ENCODE measurements around the gene TMEM191C. TPM values are rescaled to one million over a fixed set of nuclear protein-coding genes. Genes with fewer than 3 reads are reported as not detected.
"Not testable (repeated sequence)": the region's sequence is repeated elsewhere in the genome, so short reads cannot be mapped to it uniquely, and the experiment has no call there.

TMEM191C gene
- total RNA-seq, 2 donors from 2014 or later: 0.33 TPM; not detected in 1

- H3K27me3 ChIP-seq; H3K4me3 ChIP-seq; H3K27ac ChIP-seq; H3K9me3 ChIP-seq; ATAC-seq; intact Hi-C loops (cut with DNase I); H3K36me3 ChIP-seq (replicated peaks in 1 of 2; ENCODE audit: insufficient read depth in 1 of 2, low read depth in 2 of 2); H3K4me1 ChIP-seq: not testable (repeated sequence)
- DNase-seq: peak in 2 of 4 donors; percentile 28 to 52
- 15% methylated on average over 21 of the region's 87 CpGs; no CpG with 5 or more reads in 1 of the 2 donors for WGBS, 2 donors
These were observed 2.2 kb downstream of the TMEM191C start for GRCh38 chr22:21469097-21469994.

GRCh38 chr22:21472984-21473383 is 5.8 kb downstream of the TMEM191C start:
- no CpG with 5 or more reads among the region's 11 CpGs for WGBS, 2 donors
- H3K4me3 ChIP-seq; H3K9me3 ChIP-seq; ATAC-seq; DNase-seq; H3K36me3 ChIP-seq (replicated peaks in 1 of 2; ENCODE audit: insufficient read depth in 1 of 2, low read depth in 2 of 2); H3K27me3 ChIP-seq; H3K27ac ChIP-seq; intact Hi-C loops (cut with DNase I); H3K4me1 ChIP-seq: not testable (repeated sequence)

- H3K36me3 ChIP-seq (replicated peaks in 1 of 2; ENCODE audit: insufficient read depth in 1 of 2, low read depth in 2 of 2); intact Hi-C loops (cut with DNase I); H3K4me3 ChIP-seq; H3K27ac ChIP-seq; H3K4me1 ChIP-seq; ATAC-seq; H3K27me3 ChIP-seq; H3K9me3 ChIP-seq; DNase-seq: not testable (repeated sequence)
- WGBS, 2 donors: no CpG with 5 or more reads among the region's 13 CpGs
These were observed 6.5 kb downstream of the TMEM191C start for GRCh38 chr22:21473664-21474063.

GRCh38 chr22:21484039-21484438 is 16.9 kb downstream of the TMEM191C start:
- intact Hi-C loops (cut with DNase I); DNase-seq; H3K36me3 ChIP-seq (replicated peaks in 1 of 2; ENCODE audit: insufficient read depth in 1 of 2, low read depth in 2 of 2); H3K4me1 ChIP-seq; H3K27ac ChIP-seq; ATAC-seq; H3K9me3 ChIP-seq; H3K4me3 ChIP-seq; H3K27me3 ChIP-seq: not testable (repeated sequence)
- WGBS, 2 donors: 84 to 90% methylated on average over 2 to 7 of the region's 14 CpGs

GRCh38 chr22:21487723-21488122 is 20.5 kb downstream of the TMEM191C start:
- intact Hi-C loops (cut with DNase I); H3K27me3 ChIP-seq; DNase-seq; H3K27ac ChIP-seq; ATAC-seq; H3K4me1 ChIP-seq; H3K36me3 ChIP-seq (replicated peaks in 1 of 2; ENCODE audit: insufficient read depth in 1 of 2, low read depth in 2 of 2); H3K9me3 ChIP-seq; H3K4me3 ChIP-seq: not testable (repeated sequence)
- no CpG with 5 or more reads among the region's 17 CpGs for WGBS, 2 donors

DNA sequence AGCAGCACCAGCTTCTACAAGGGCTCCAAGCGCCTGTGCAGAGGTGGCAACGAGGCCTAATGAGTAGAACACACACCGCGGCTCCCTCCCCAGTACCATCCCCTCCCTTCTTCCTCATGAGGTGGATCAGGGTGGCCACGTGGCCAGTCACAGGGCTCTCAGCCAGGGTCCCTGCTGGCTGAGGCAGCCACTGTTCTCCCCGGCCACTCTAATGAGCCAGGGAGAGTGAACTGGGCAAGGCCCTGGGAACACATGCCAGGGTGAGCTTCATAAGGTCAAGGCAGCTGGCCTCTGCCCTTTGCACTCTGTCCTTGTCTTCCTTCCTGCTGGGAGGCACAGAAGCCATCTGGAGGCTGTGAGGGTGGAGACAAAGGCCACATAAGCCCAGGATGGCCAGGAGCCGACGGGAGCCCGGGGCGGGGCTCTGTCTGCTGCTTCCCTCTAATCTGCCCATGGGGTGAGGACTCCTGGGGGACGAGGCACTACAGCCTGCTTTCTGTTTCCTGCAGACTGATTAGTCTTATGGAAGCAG is 22.0 kb downstream of the TMEM191C start:
- intact Hi-C loops (cut with DNase I); ATAC-seq; H3K27ac ChIP-seq; H3K27me3 ChIP-seq; H3K4me3 ChIP-seq; H3K9me3 ChIP-seq; H3K4me1 ChIP-seq; H3K36me3 ChIP-seq (replicated peaks in 1 of 2; ENCODE audit: insufficient read depth in 1 of 2, low read depth in 2 of 2); DNase-seq: not testable (repeated sequence)
- WGBS, 2 donors: no CpG with 5 or more reads among the region's 11 CpGs

GRCh38 chr22:21490556-21490955 is 23.4 kb downstream of the TMEM191C start:
- H3K27me3 ChIP-seq; H3K4me3 ChIP-seq; DNase-seq; ATAC-seq; H3K4me1 ChIP-seq; H3K9me3 ChIP-seq; intact Hi-C loops (cut with DNase I); H3K36me3 ChIP-seq (replicated peaks in 1 of 2; ENCODE audit: insufficient read depth in 1 of 2, low read depth in 2 of 2); H3K27ac ChIP-seq: not testable (repeated sequence)
- 95% methylated on average over 4 of the region's 6 CpGs; no CpG with 5 or more reads in 1 of the 2 donors for WGBS, 2 donors

DNA sequence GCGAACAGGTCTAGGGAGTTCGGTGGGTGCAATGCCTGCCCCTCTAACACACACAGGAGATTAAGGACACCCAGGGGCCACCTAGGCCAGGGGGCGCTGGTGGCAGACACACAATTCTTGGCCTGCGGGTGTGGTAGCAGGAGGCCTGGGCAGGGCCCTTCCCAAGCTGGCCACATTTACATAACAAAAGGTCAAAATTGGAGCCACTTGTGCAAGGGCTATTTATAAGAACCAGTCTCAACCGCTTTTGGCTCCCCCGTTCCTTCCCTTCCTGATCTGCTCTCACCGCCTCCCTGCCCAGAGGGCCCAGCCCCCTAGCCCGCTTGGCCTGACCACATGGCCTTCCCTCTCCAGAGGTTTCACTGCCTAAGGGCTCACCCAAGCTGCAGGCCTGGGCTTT is 25.1 kb downstream of the TMEM191C start:
- H3K27ac ChIP-seq; H3K36me3 ChIP-seq (replicated peaks in 1 of 2; ENCODE audit: insufficient read depth in 1 of 2, low read depth in 2 of 2); H3K27me3 ChIP-seq; DNase-seq; H3K9me3 ChIP-seq; H3K4me3 ChIP-seq; ATAC-seq; intact Hi-C loops (cut with DNase I); H3K4me1 ChIP-seq: not testable (repeated sequence)
- no CpG with 5 or more reads among the region's 8 CpGs for WGBS, 2 donors

DNA sequence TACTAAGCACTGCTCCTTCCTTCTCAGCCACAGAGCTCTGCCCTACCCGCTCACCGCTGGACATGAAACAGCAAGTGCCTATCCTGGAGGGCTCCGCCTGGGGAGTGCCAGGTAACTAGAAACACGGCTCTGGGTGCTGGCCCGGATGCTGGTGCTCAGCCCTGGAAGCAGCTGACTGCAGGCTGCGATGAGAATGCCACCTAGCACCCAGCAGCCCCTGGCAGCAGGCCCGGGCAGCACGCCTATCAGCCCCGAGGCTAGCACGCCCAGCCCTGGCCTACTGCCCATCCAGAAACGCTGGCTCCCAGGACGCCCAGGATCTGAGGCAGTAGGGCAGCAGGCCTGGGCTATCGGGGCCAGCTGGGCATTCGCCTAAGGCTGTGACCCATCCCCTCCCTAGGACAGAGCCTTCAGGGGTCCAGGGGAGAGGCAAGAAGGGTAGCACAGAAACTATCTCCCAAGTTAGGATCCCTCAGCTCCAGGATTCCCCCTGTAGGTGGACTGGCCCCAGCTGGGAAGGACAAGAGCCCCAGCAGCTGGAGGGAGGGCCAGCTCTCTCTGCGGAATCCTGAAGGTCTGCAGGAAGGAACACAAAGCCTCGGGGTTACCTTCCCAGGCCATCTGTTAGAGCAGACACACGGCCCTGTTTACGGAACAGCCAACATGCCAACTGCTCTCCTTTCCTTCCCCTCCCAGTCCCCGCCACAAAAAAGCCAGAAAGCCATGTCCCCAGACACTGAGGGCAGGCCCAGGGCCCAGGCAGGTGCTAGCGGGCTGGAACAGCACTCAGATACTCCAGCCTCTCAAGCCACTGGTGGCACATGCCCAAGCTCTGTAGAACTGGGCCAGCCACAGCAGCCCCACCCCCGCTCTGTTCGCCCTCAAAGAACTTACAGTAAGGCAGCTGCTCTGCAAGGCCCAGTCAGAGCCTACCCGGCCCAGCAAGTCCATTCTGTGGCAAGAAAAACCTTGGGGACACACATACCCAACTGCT is 26.9 kb downstream of the TMEM191C start:
- H3K9me3 ChIP-seq; H3K4me1 ChIP-seq; intact Hi-C loops (cut with DNase I); H3K27ac ChIP-seq; DNase-seq; H3K36me3 ChIP-seq (replicated peaks in 1 of 2; ENCODE audit: insufficient read depth in 1 of 2, low read depth in 2 of 2); H3K27me3 ChIP-seq; H3K4me3 ChIP-seq: not testable (repeated sequence)
- peak; percentile 93 for ATAC-seq
- WGBS, 2 donors: no CpG with 5 or more reads among the region's 23 CpGs

DNA sequence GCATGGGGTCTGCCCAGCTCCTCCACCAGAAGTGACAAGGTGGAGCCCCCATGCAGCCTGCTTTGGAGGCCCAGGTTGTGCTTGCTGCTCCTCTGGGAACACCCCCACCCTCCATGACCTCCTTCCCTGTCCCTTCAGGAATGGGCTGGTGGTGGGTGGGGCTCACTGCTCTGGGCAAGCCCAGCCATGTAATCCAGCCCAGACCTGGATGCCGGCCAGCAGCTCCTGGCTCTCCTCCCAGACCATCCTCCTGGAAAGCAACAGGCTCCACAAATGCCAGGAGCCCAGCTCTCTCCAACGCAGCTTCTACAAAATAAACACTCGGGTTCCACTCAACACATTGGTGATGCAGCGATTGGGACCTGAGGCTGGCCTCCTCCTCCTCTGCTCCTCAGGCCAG is 30.8 kb downstream of the TMEM191C start:
- H3K4me3 ChIP-seq; DNase-seq; H3K36me3 ChIP-seq (replicated peaks in 1 of 2; ENCODE audit: insufficient read depth in 1 of 2, low read depth in 2 of 2); H3K9me3 ChIP-seq; H3K4me1 ChIP-seq; H3K27me3 ChIP-seq; intact Hi-C loops (cut with DNase I); H3K27ac ChIP-seq: not testable (repeated sequence)
- peak; percentile 71 for ATAC-seq
- WGBS, 2 donors: no CpG with 5 or more reads among the region's 4 CpGs

DNA sequence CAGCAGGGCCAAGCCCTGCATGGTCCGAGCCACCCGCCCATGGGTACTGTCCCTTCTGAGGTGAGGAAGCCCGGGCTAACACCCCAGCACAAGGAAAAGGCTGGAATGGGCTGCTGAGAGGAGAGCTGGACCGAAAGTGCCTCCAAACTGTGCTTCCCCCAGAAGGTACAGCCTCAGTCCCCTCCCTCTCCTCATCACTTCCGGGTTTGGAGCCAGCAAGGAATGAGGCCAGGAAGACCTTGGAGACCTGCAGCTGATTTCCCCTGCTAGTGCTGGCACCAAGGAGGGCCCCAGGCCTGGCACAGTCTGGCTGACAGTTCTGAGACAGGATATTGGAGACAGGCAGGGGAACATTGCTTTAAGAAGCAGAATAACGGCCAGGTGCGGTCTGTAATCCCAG is 31.3 kb downstream of the TMEM191C start:
- intact Hi-C loops (cut with DNase I); ATAC-seq: not testable (repeated sequence)
- WGBS, 2 donors: no CpG with 5 or more reads among the region's 7 CpGs

More for the DNA sequence above, 31.3 kb downstream of the TMEM191C start:
- not testable (repeated sequence) for H3K4me3 ChIP-seq; H3K9me3 ChIP-seq; H3K36me3 ChIP-seq (replicated peaks in 1 of 2; ENCODE audit: insufficient read depth in 1 of 2, low read depth in 2 of 2); H3K27ac ChIP-seq; H3K4me1 ChIP-seq; DNase-seq; H3K27me3 ChIP-seq
